Measurements from ENCODE around the gene FBN1. TPM values are rescaled to one million over a fixed set of nuclear protein-coding genes. Genes with fewer than 3 reads are reported as not detected.

FBN1 gene
- total RNA-seq, 2 donors from 2014 or later = 57.1 to 84.9 TPM

GRCh38 chr15:48619446-48619845 lies 26.1 kb downstream of the FBN1 start:
- no peak for TF ChIP-seq CTCF (IDR thresholded peaks at IDR 0.05)

GRCh38 chr15:48617619-48618018 lies 27.9 kb downstream of the FBN1 start:
- Histone ChIP-seq H3K27ac (no peak overlapping the region), H3K27me3 (no peaks in the 10 kb centered on the region), H3K4me3 (no peak overlapping the region), H3K36me3 (peaks cover 3% of the 10 kb centered on the region), H3K4me1 (peaks cover 0 to 15% of the 10 kb centered on the region in 2 donors), H3K9me3 (no peaks in the 10 kb centered on the region)
- TF ChIP-seq CTCF (IDR thresholded peaks at IDR 0.05) = no peak
- peak; percentile 76 for DNase-seq (ENCODE audit: low spot score)

More at GRCh38 chr15:48619446-48619845, 26.1 kb downstream of the FBN1 start:
- no peaks in the 10 kb centered on the region for H3K9me3 ChIP-seq
- H3K4me1 ChIP-seq = peaks cover 0 to 15% of the 10 kb centered on the region in 2 donors
- H3K27ac ChIP-seq = no peak overlapping the region
- DNase-seq (ENCODE audit: low spot score) = no peak
- no peaks in the 10 kb centered on the region for H3K27me3 ChIP-seq
- no peak overlapping the region for H3K4me3 ChIP-seq
- no peaks in the 10 kb centered on the region for H3K36me3 ChIP-seq

- no peak for DNase-seq (ENCODE audit: low spot score)
- Histone ChIP-seq H3K27me3 (no peaks in the 10 kb centered on the region), H3K36me3 (peaks cover 13% of the 10 kb centered on the region), H3K4me1 (peaks cover 0 to 15% of the 10 kb centered on the region in 2 donors), H3K9me3 (no peaks in the 10 kb centered on the region), H3K4me3 (no peak overlapping the region), H3K27ac (no peak overlapping the region)
- TF ChIP-seq CTCF (IDR thresholded peaks at IDR 0.05) = no peak
Measured at GRCh38 chr15:48616216-48616615, 29.3 kb downstream of the FBN1 start.

- Histone ChIP-seq H3K4me3 (no peak overlapping the region), H3K27me3 (no peaks in the 10 kb centered on the region), H3K4me1 (peaks cover 0 to 15% of the 10 kb centered on the region in 2 donors), H3K36me3 (peaks cover 26% of the 10 kb centered on the region), H3K27ac (no peak overlapping the region), H3K9me3 (no peaks in the 10 kb centered on the region)
- DNase-seq (ENCODE audit: low spot score) = no peak
- no peak for TF ChIP-seq CTCF (IDR thresholded peaks at IDR 0.05)
Measured at GRCh38 chr15:48614051-48614450, 31.5 kb downstream of the FBN1 start.

- Histone ChIP-seq H3K9me3 (no peaks in the 10 kb centered on the region), H3K4me3 (no peak overlapping the region), H3K36me3 (peaks cover 26% of the 10 kb centered on the region), H3K27ac (no peak overlapping the region), H3K27me3 (no peaks in the 10 kb centered on the region), H3K4me1 (peaks cover 0 to under 1% of the 10 kb centered on the region in 2 donors)
- DNase-seq (ENCODE audit: low spot score) = no peak
- no peak for TF ChIP-seq CTCF (IDR thresholded peaks at IDR 0.05)
Measured at GRCh38 chr15:48609486-48609885, 36.0 kb downstream of the FBN1 start.

DNA sequence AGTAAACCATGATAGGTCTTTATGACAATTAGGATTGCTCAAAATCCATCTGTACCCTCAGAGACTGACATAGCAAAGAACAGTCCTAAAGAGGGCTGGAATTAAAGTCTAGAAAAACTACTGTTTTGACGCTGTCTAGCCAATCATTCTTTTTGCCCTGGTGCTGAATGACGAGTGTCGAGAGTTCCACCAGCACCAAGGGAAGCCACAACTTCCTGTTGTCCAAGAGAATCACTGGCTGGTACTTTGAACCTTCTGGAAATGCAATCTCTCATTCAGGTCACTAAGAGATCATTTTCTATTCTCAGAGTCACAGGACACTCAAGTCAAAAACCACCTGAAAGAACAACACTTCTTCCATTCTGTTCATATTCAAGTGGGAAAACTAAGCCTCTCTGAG lies 37.7 kb downstream of the FBN1 start:
- H3K4me3 ChIP-seq = no peak overlapping the region
- H3K27me3 ChIP-seq = no peaks in the 10 kb centered on the region
- no peak overlapping the region for H3K27ac ChIP-seq
- H3K9me3 ChIP-seq = no peaks in the 10 kb centered on the region
- peaks cover 0 to 16% of the 10 kb centered on the region in 2 donors for H3K4me1 ChIP-seq
- DNase-seq (ENCODE audit: low spot score) = no peak
- peaks cover 26% of the 10 kb centered on the region for H3K36me3 ChIP-seq
- no peak for TF ChIP-seq CTCF (IDR thresholded peaks at IDR 0.05)

All from right atrium auricular region (tissue), 2 donors.